Effector CD4-positive, alpha-beta T cell (primary cell): Measurements from ENCODE around the gene CD58.
"Not testable (repeated sequence)": the region's sequence is repeated elsewhere in the genome, so short reads cannot be mapped to it uniquely, and the experiment has no call there.

Source experiments
- DNase-seq: peaks from one replicate; pipeline ENCODE4 v3.0.0-alpha.2; 2020
- total RNA-seq: gene quantifications from one replicate; lab custom pipeline; 2026; lab: John Stamatoyannopoulos, UW

Gene CD58
- total RNA-seq = 7.5 reads per million, percentile 26 among the genes with 10 or more reads in this experiment

DNA sequence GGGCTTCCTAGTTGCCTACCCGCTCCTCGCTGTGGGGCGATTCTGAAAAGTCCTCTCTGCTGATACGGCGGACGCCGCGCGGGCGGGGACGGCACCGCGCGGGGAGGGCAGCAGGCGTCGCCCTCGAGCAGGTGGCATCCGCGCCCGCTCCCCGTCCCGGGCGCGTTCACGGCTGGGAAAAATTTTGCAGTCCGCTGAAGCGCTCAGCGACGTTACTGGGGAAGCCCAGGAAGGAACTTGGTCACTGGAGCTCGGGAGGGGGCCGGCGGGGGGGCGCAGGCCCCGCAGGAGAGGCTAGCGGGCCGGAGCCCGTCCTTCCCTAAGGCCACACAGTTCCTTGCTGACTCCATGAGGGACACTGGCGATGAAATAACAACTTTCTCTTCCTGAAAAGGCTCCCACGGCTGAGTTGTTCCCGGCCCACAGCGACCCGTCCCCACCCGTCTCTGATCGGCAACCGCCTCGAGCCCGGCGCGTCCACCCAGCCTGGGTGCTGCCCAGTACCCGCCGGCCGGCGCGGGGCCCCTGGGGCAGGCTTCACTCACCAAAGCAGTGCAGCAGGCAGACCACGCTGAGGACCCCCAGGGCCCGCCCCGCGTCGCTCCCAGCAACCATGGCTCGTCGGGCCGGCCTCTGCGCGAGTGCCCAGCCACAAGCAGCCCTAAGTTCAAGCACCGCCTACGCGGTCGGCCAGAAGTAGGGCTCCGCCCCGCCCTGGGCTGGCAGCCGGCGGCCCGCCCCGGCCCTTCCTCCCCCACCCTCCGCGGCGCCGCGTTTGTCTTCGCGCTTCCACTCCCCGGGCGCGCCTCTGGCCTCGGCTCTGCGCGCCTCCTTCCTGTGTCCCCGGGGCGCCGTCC, at the start of gene CD58:
TSS of gene CD58 (minus strand) at position 669 of the 857 bp plus-strand sequence. CDS start at position 615, 54 bp downstream.
- peak; percentile 66 for DNase-seq

DNA sequence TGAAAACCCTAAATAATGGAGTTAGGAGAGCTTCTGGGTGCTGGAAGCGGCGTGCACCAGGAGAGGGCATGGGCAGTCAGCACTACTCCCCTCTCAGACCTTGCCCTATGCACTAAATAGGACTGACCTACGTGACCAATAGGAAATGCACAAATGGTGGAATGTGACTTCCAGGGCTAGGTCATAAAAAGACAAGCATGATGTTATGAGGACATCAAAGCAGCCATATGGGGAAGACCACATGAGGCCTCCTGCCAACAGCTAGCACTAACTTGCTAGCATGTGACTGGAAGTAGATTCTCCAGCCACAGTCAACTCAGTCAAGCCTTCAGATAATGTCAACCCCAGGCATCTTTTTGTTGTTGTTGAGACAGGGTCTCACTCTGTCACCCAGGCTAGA, 49.6 kb upstream of the CD58 start:
- DNase-seq = not testable (repeated sequence)

DNA sequence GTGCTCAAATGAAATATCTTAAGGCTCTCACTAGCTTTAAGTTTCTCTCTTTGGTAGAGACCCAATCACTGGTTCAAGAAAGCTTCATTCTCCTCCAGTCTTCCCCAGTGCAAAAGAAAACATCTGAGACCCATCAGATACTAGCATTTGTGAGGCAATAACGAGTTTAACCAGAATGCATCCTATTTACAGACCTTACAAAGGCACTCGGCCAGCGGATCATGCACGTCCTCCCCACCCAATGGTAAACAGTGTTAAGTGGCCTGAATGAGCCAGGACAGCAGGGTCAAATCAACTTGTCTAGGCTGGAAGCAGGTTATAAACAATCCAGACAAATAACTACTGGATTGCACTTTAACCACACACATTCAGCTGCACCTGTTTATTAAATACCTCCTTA, 48.3 kb upstream of the CD58 start:
- not testable (repeated sequence) for DNase-seq

GRCh38 chr1:116617808-116618207, 47.0 kb upstream of the CD58 start:
- DNase-seq = not testable (repeated sequence)

DNA sequence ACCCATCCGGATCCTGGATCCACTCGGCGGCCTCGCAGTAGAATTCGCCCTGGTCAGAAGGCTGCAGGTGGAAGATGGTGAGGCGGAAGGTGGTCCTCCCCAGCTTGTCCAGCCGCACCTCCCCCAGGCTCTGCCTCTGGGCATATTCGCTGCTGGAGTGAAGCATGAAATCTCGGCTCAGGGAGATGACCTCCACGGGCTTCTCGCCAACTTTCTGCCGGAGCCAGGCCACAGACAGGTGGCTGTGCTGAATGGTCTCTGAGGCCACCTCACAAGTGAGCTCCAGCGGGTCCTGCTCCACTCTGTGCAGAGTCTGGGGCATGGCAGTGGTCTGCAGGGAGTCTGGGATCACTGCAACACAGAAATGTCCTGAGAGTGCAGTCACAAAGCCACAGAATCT, 43.0 kb upstream of the CD58 start:
- DNase-seq = not testable (repeated sequence)

GRCh38 chr1:116609801-116610371, 39.1 kb upstream of the CD58 start:
- not testable (repeated sequence) for DNase-seq

DNA sequence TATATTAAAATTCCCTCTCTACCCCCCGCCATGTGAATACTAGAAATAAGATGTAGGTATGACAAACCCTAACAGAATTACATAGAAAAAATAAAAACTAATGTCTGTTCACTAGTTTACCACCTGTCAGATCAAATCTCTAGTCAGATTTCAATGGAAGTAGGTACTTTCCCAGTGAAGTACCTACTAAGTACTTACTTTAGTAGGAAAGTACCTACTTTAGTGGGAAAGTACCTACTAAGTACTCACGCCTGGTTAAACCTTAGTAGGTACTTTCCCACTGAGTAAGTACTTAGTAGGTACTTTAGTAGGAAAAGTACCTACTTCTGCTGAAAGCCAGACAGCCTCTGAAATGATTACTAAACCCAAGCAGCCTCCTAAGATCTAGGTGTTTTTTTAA, 38.0 kb upstream of the CD58 start:
- not testable (repeated sequence) for DNase-seq

DNA sequence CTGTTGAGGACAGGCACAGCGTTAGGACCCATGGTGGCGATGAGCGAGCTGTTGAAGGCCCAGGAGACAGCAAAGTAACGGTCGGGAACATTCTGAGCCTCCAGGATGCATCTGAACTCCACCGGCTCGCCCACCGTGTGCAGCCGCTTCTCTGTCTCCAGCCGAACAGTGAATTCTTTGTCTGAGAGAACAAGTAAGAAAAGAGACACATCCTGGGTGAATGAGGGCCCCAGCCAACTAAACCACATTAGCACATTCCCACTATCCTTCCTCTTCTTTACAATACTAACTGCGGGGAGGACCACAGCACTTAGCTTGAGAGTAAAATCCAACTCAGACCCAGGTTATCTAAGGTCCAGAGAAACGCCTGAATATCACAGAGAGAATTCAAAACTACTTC, 37.3 kb upstream of the CD58 start:
- DNase-seq = not testable (repeated sequence)

- not testable (repeated sequence) for DNase-seq
Measured at GRCh38 chr1:116607463-116607862, 36.6 kb upstream of the CD58 start.

DNA sequence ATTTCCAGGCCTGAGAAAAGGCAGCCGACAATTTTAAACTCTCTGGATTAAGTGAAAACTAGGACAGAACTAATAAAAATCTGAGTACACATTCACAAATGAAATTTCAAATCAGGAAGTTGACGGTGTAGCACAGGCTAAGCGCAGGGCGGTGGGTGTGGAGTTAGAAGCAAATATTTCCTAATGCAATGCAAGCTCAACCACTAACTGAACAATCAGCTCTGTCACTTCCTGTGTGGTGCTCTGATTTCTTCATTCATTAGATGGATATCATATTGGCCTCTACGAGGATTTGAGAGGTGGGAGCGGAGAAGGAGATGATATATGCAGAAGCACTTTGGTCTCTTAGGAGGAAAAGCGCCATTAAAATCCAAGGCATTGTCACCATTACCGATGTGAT, 35.2 kb upstream of the CD58 start:
- not testable (repeated sequence) for DNase-seq

- DNase-seq = no peak
Measured at GRCh38 chr1:116605315-116605714, 34.5 kb upstream of the CD58 start.

GRCh38 chr1:116604408-116604807, 33.6 kb upstream of the CD58 start:
- DNase-seq = not testable (repeated sequence)

DNA sequence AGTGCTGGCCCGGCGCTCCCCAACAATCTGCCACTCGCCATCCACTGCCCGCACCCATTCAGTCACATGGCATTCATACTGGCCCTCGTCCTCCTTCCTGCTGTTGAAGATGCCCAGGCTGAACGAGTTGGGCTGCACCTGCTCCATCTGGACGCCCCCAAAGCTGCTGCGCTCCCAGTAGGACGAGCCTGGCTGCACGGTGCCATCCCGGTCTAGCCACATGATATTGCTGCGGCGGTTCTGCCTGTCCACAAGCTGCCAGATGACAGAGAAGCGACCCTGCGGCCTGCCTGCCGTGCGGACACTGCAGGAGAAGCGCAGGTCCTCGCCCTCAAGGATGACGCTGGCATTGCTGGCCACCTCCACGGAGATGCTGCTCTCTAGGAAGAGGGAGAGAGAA, 32.8 kb upstream of the CD58 start:
- not testable (repeated sequence) for DNase-seq

DNA sequence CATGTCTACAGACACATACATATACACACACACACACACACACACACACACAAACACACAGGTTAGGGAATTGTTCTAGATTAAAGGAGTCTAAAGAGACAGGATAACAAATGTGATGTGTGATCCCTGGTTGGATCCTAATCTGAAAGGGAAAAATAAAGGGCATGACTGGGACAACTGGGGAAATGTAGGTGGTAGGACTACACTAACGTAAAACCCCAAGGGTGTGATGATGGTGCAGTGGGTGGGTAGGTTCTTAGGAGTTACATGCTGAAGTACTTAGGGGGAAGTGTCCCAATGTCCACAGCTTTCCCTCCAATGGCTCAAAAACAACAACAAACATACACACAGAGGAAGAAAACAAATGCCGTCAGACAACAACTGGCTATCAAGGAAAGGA, 28.5 kb upstream of the CD58 start:
- DNase-seq = not testable (repeated sequence)

- not testable (repeated sequence) for DNase-seq
Measured at GRCh38 chr1:116598420-116599036, 27.7 kb upstream of the CD58 start.

GRCh38 chr1:116597388-116597787, 26.6 kb upstream of the CD58 start:
- DNase-seq = not testable (repeated sequence)

DNA sequence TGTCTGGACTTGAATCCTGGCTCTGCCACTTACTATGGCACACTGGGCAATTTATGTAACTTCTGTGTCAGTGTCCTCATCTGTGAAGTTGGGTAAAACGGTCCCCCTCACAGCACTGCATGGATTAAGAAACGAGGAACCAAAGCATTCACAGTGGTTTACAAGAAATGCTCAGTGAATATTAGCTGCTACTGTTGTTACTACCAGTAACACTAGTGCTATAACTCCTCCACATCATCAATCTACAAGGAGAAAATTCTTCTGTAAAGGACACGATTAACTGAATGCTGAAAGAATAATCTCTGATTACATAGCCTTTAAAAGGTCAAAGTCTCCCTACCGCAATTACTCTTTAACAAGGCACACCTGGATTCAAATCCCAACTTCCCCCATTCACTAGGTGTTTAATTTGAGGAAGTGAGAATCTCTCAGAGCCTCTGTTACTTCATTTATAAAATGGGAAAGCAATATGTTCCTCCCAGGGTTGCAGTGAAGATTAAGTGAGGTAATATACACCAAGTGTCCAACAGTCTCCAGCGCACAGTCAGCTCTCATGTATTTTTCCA, 26.0 kb upstream of the CD58 start:
- DNase-seq = not testable (repeated sequence)

GRCh38 chr1:116595946-116596741, 25.3 kb upstream of the CD58 start:
- peak; percentile 18 for DNase-seq

- not testable (repeated sequence) for DNase-seq
Measured at GRCh38 chr1:116595065-116595840, 24.4 kb upstream of the CD58 start.

DNA sequence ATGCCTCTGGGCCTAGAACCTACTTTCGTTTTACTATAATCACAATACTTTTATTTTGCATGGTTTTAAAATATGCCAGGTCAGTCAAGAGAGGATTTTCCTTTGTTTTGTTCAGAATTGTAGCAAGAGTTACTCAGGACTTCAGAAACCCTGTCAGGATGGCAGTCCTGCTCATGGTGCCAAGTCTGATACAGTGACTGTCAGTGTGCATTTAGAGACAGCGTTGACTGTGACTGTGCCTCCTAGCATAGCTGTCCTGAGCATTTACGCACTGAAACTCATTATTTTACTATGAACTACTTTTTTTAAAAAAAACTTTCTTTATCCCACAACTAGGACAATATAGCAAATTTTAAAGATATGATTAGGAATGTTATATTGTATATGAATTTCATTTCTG, 23.2 kb upstream of the CD58 start:
- not testable (repeated sequence) for DNase-seq

DNA sequence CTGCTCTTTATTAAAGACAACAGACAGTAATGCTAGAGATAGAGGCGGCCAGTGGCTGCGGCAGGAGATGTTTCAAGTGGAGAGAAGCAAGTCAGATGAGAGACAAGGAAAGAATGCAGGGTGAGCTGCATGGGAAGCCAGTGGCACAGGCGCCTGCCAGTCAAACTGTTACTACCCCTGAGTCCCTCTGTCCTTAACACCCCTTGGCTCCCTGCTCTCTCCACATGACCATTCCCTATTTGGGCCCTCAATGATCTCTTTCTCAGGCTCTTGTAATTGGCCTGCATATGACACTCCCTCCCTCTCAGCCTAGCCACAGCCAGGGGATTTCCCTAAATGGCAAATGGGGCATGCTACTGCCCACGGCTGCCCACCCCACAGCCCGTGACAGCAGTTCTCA, 22.6 kb upstream of the CD58 start:
- not testable (repeated sequence) for DNase-seq
